ENCODE data around the gene KIAA0232. TPM values are rescaled to one million over a fixed set of nuclear protein-coding genes. Genes with fewer than 3 reads are reported as not detected.

The KIAA0232 gene
- total RNA-seq, 1 experiment from 2014 or later: 28.5 TPM

- H2BK12ac ChIP-seq (ENCODE audit: insufficient read length, low read depth, low read length): no peak overlapping the region
Observed at GRCh38 chr4:6886886-6887285, 104.4 kb downstream of the KIAA0232 start.

More at GRCh38 chr4:6886886-6887285, 104.4 kb downstream of the KIAA0232 start:
- H3K9me3 Mint-ChIP-seq: peaks cover 9 to 11% of the 10 kb centered on the region in 2 experiments; a peak in 4 of 5 replicates
- no peak overlapping the region for H3K4me3 Mint-ChIP-seq
- no CpG with 5 or more reads among the region's 10 CpGs for WGBS (ENCODE audit: extremely low coverage, insufficient read length, low lambda C conversion rate)
- Histone ChIP-seq H3K23ac (ENCODE audit: insufficient read length, low read depth, low read length) (no peak overlapping the region), H2BK20ac (ENCODE audit: low read depth, low read length, poor library complexity, severe bottlenecking) (no peak overlapping the region), H3K9ac (ENCODE audit: extremely low read depth, insufficient read length, low read length) (no peak overlapping the region), H2AFZ (ENCODE audit: low read length) (no peak overlapping the region), H3K9me3 (ENCODE audit: control insufficient read depth, low read depth, low read length) (no peaks in the 10 kb centered on the region), H2BK15ac (ENCODE audit: low read depth, low read length) (no peak overlapping the region), H3K79me2 (ENCODE audit: insufficient read depth, low read length) (no peaks in the 10 kb centered on the region), H4K20me1 (ENCODE audit: control insufficient read depth, insufficient read depth, insufficient read length) (no peaks in the 10 kb centered on the region), H4K91ac (ENCODE audit: insufficient read length, low read depth, low read length) (no peak overlapping the region), H4K8ac (replicated peaks; ENCODE audit: insufficient read length, low read depth, low read length) (no peak overlapping the region), H4K5ac (ENCODE audit: insufficient read length, low read depth, low read length) (no peak overlapping the region), H3K56ac (ENCODE audit: insufficient read length, low read depth, low read length) (no peak overlapping the region), H3T11ph (ENCODE audit: low read length) (no peak overlapping the region), H3K14ac (ENCODE audit: insufficient read depth, low read length) (no peak overlapping the region), H3K4me2 (ENCODE audit: insufficient read depth, insufficient read length, low read length) (no peak overlapping the region), H3K79me1 (ENCODE audit: insufficient read depth, low read depth, low read length, poor library complexity, severe bottlenecking) (no peaks in the 10 kb centered on the region), H3K27ac (ENCODE audit: insufficient read length, low read depth, low read length) (no peak overlapping the region), H3K18ac (ENCODE audit: insufficient read length, low read depth, low read length) (no peak overlapping the region), H3K4me1 (ENCODE audit: insufficient read depth, low read length) (no peaks in the 10 kb centered on the region; the same call in 1 of the 2 replicates), H3K27me3 (ENCODE audit: insufficient read depth, low read length) (no peaks in the 10 kb centered on the region), H3K23me2 (ENCODE audit: insufficient read length, low read depth, low read length, poor library complexity, severe bottlenecking) (no peaks in the 10 kb centered on the region), H2BK120ac (ENCODE audit: low read depth, low read length, poor library complexity, severe bottlenecking) (no peak overlapping the region), H2AK5ac (ENCODE audit: insufficient read length, low read length) (no peak overlapping the region), H2BK5ac (ENCODE audit: insufficient read length, low read length) (no peak overlapping the region), H3K4ac (ENCODE audit: low read depth, low read length) (no peak overlapping the region)
- peaks cover 12 to 23% (median 20%) of the 10 kb centered on the region in 3 experiments for H3K36me3 Mint-ChIP-seq (ENCODE audit: insufficient read depth in 1 of 3, low read depth in 3 of 3)
- peaks cover 11 to 18% of the 10 kb centered on the region in 2 experiments for H3K4me1 Mint-ChIP-seq
- TF ChIP-seq, protein P1, sequence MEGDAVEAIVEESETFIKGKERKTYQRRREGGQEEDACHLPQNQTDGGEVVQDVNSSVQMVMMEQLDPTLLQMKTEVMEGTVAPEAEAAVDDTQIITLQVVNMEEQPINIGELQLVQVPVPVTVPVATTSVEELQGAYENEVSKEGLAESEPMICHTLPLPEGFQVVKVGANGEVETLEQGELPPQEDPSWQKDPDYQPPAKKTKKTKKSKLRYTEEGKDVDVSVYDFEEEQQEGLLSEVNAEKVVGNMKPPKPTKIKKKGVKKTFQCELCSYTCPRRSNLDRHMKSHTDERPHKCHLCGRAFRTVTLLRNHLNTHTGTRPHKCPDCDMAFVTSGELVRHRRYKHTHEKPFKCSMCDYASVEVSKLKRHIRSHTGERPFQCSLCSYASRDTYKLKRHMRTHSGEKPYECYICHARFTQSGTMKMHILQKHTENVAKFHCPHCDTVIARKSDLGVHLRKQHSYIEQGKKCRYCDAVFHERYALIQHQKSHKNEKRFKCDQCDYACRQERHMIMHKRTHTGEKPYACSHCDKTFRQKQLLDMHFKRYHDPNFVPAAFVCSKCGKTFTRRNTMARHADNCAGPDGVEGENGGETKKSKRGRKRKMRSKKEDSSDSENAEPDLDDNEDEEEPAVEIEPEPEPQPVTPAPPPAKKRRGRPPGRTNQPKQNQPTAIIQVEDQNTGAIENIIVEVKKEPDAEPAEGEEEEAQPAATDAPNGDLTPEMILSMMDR (conservative IDR thresholded peaks at IDR 0.05): no peak
- no peak overlapping the region for H3K27ac Mint-ChIP-seq
- DNase-seq: no peak
- peaks cover 2% of the 10 kb centered on the region; the same call in 1 of the 2 replicates for H3K27me3 Mint-ChIP-seq (ENCODE audit: low read depth)

All from H9 (cell line).